HG03565 (cell line): ENCODE data around the gene SLC9B1.
A peak's percentile ranks its signal among the peaks of the same experiment; 100 is the strongest.
"Not testable (repeated sequence)": the region's sequence is repeated elsewhere in the genome, so short reads cannot be mapped to it uniquely, and the experiment has no call there.

Experiments
- ATAC-seq: cut with Tn5 transposase; IDR thresholded peaks from one replicate; pipeline ENCODE4 v1.9.1; 2021; ENCODE audit warnings: mild to moderate bottlenecking, moderate library complexity; ENCODE audit not compliant: unreplicated experiment

The SLC9B1 gene

DNA sequence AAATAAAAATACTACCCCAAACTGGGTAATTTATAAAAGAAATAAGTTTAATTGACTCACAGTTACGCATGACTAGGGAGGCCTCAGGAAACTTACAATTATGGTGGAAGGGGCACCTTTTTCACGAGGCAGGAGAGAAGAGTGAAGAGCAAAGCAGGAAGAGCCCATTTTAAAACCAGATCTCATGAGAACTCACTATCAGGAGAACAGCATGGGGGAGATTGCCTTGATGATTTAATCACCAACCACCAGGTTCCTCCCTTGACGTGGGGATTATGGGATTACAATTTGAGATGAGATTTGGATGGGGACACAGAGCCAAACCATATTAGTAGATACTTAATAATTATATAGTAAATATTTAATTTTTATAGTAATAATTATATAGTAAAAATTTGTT, 140.6 kb downstream of the SLC9B1 start:
- no peak for ATAC-seq

DNA sequence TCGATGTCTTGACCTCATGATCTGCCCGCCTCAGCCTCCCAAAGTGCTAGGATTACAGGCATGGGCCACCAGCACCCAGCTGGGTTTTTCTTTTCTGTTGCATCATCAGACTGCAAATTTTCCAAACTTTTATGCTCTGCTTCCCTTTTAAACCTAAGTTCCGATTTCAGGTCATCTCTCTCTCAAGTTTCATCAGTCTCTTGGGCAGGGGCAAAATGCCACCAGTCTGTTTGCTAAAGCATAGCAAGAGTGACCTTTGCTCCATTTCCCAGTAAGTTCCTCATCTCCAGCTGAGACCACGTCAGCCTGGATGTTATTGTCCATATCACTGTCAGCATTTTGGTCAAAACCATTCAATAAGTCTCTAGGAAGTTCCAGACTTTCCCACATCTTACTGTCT, 141.2 kb downstream of the SLC9B1 start:
- ATAC-seq = not testable (repeated sequence)

DNA sequence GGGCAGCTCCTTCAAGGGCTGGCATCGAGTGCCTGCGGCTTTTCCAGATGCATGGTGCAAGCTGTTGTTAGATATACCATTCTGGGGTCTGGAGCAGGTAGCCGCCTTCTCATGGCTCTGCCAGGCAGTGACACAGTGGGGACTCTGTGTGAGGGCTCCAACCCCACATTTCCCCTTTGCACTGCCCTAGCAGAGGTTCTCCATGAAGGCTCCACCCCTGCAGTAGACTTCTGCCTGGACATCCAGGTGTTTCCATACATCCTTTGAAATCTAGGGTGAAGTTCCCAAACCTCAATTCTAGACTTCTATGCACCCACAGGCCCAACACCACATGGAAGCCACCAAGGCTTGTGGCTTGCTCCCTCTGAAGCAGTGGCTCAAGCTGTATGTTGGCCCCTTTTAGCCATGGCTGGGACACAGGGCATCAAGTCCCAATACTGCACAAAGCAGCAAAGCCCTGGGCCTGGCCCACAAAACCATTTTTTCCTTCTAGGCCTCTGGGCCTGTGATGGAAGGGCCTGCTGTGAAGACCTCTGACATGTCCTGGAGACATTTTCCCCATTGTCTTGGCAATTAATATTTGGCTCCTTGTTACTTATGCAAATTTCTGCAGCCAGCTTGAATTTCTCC, 141.9 kb downstream of the SLC9B1 start:
- not testable (repeated sequence) for ATAC-seq

DNA sequence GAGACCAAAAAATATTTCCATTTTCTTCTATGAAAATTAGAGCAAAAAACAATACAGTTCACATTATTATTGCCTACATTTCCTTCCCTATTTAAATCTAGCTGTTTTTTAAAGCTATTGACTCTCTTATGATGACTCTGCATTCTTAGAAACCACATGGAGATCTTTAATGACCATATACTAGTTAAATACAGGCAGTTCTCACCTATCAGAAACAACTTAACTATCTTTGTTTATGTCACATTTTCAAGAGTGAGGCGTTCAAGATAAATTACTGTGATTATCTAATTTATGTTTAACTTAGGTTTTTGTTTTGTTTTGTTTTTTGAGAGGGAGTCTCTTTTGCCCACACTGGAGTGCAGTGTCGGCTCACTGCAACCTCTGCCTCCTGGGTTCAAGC, 147.7 kb downstream of the SLC9B1 start:
- no peak for ATAC-seq

DNA sequence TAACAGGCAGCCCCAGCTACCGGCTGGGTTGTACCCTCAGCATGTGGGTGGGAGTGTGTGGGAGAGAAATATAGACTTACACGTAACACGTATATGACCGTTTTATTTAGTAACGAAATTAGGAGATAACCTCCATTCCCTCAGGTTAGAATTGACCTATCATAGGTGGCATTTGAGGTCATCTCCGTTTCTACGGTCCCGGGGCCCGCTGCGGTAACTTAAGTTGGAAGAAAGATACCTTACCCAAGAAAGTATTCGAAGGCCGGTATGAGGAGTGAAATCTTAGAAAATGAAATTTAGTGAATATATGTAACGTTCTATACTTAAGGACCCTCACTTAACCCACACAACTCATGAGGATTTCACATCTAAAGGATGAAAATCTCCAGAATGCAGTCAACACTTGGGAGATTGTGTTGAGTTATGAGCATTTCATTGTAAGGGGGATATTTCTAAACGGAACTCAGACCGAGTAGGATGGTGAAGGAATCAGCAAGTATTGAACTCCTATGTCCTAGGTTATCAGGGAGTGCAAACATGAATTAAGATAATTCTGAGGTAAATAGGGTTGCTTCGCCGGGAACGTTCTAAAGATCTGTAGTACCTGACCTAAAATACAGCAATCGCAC, 149.8 kb downstream of the SLC9B1 start:
- peak; percentile 8 for ATAC-seq

DNA sequence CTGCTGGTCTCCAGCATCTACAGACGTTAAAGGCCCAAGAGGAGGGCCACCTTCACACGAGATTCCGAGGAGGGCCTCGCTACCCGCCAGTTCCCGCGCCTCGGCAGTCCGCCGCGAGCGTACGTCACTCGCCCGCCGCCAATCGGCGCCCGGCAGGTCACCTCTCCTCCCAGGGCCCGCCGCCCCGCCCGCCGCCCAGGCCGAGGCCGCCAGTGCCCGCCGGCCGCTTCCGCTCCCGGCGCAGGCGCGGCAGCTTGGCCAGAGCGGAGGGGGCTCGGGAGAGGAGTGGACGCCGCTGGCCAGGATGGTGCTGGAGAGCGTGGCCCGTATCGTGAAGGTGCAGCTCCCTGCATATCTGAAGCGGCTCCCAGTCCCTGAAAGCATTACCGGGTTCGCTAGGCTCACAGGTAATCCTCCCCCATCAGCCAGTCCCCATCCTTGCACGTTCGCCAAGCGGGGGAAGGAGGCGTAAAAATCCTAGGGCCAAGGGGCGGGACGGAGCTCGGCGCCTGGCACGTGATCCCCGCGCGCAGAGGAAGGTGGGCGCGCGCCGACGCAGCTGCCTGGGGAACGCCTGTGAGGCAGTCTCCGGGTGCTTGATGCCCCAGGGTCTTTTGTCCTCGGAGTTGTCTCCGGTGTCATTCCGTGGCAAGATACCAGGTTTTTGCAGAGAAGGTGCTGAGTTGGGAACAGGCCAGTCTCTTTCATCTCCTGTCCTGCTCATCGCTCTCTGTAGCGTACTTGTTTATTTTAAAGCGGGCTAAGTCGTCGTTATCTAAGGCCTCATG, 150.5 kb downstream of the SLC9B1 start, which contains the start of gene CISD2:
Gene CISD2 (plus strand): TSS at position 212 of the 788 bp plus-strand sequence. CDS start 93 bp downstream, at position 305.
- ATAC-seq = peak; percentile 82

DNA sequence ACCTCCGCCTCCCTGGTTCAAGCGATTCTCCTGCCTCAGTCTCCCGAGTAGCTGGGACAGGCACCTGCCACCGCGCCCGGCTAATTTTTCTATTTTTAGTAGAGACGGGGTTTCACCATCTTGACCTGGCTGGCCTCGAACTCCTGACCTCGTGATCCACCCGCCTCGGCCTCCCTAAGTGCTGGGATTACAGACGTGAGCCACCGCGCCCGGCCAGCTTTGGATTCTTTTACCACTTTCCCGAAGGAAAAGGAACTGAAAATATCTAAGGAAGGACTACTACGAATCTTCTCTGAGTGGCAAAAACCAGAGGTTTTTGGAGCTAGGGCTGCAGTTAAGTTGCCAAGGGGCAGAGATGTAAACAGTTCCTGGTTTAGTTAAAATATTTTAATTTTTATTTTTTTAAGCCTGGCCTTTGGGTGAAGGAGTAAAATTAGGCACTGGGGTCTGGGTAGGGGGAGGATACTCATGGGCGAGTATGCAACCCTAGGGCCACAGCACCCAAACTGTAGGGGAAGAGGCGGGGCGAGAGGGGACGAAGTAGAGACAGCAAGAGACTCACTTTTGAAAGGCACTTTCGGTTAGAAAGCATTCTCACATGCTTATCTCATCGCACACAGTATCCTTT, 151.2 kb downstream of the SLC9B1 start:
- no peak for ATAC-seq

DNA sequence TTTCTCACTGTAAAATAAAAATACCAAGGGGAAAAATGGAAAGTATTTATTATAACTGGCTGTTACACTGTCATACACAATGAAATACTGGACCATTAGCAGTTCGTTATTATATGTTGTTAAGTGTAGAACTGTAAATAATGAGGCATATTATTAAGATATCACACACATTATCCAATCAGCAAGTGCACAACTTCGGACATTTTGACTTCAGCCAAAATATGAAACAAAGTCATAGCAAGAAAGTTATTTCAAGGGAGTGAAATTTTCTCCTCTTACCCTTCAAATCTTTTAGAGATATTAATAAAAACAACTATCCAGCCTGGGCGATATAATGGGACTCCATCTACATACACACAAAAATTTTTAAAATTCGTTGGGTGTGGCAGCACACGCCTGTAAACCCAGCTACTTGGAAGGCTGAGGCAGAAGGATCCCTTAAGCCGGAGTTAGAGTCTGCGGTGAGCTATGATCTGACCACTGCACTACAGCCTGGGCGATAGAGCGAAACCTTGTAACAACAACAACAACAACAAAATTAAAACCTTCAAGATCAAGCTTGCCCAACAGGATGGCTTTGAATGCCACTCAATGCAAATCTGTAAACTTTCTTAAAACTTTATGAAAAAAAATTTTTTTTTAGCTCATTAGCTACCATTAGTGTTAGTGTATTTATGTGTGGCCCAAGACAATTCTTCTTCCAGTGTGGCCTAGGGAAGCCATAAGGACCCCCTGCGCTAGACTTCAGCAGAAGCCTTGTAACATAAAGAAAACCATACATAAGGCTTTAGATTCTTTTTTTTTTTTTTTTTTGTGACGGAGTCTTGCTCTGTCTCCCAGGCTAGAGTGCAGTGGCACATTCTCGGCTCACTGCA, 152.0 kb downstream of the SLC9B1 start:
- no peak for ATAC-seq

DNA sequence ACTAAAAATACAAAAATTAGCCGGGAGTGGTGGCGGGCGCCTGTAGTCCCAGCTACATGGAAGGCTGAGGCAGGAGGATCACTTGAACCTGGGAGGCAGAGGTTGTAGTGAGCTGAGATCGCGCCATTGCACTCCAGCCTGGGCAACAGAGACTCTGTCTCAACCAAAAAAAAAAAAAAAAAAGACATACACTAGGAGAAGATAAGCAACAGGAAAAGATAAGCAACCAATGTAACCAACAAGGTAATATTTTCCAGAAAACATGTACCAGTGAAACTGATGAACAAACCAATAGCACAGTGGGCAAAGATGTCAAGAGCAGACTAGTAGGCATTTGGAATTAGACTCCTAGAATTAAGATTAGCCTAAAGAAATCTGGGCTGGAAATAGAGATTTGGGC, 154.2 kb downstream of the SLC9B1 start:
- ATAC-seq = not testable (repeated sequence)

DNA sequence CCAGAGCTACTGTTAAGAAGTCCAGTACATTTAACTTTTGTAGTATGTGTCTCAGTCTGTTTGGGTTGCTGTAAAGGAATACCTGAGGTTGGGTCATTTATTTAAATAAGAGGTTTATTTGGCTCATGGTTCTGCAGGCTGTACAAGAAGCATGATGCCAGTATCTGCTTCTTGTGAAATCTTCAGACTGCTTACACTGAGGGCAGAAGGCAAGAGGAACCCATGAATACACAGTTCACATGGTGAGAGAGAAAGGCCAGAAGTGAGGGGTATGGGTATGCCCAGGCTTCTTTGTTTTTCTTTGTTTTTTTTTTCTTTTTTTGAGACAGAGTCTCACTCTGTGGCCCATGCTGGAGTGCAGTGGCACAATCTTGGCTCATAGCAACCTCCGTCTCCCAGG, 156.8 kb downstream of the SLC9B1 start:
- ATAC-seq = no peak

DNA sequence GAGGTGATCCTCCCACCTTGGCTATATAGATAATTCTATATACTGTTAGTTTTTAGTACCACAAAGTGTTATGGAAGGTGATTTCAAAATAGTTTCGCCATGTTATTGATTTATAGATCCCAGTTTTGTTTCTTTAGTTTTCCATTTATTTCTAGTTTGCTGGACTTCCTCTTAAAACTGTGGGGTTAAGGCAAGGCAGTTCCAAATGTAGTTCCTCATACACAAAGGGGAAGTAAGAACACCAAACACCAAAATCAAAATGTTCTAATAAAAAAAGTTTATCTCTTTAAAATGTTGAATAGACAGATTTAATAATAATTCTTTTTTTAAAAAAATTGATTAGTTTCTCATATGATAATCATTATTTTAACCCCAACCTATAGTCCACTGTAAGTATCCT, 157.5 kb downstream of the SLC9B1 start:
- no peak for ATAC-seq

DNA sequence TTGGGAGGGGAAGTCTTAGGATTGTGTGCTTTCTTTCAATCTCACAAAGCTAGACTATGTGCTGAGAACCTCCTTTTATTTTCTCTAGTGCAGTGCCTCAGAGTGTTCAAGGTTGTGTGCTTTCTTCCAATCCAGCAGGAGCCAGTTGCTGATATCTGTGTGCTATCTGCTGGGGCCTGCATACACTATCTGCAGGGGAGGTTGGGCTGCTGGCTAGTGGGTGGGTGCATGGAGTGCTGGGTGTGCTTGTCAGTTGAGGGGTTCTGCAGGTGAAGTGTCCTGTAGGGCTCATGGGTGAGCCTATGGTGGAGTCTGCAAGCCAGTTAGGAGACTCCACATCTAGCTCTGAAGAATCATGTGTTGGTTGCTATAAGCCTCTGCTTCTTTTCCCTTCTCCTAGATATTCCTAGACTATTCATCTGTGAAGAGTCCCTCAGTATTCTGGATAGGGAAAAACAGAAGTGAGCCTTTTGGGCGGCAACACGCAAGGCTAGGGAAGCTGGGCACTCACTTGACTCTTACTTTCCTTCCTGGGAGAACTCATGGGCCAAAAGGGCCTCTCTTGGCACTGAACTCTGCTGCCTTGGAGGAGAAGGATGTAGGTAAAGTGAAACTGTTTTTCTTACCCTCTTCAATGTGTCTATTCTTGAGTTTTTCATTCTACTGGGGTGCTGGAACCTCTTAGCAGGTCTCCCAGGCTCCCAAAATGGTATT, 158.7 kb downstream of the SLC9B1 start:
- ATAC-seq = no peak

DNA sequence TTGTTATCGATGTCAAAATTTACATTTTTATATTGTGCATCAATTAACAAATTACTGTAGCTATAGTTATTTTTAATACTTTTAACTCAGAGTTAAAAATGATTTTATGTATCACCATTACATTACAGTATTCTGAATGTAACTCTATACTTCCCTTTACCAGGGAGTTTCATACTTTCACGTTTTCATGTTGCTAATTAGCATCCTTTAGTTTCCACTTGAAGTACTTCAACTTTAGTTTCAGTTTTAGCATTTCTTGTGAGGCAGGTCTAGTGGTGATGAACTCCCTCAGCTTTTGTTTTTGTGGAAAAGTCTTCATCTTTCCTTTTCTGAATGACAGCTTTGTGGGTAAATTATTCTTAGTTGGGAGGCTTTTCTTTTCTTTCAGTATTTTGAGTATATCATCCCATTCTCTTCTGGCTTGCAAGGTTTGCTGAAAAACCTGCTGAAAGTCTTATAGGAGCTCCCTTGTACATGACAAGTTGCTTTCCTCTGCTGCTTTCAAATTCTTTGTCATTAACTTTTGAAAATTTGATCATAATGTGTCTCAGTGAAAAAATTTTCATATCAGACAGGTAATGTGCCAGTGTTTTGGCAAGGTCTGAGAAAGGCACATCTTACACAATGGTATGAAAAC, 160.6 kb downstream of the SLC9B1 start:
- ATAC-seq = no peak
